Stimulated activated CD4-positive, alpha-beta T cell treated with anti-CD3 and anti-CD28 coated beads, TNF-alpha, amount 100 ng/mL, for 1 hour (primary cell): Measurements from ENCODE around the gene RAPGEF6.
A peak's percentile ranks its signal among the peaks of the same experiment; 100 is the strongest.
"Not testable (repeated sequence)": the region's sequence is repeated elsewhere in the genome, so short reads cannot be mapped to it uniquely, and the experiment has no call there.

Experiments used
- DNase-seq, 3 donors: peaks; one replicate each; pipeline ENCODE4 v3.0.0-alpha.2; 2020; ENCODE audit warnings: low read depth in 3 of 3, low spot score in 1 of 3

RAPGEF6 gene

GRCh38 chr5:131634996-131635683 is at the start of gene RAPGEF6:
Gene RAPGEF6, minus strand, starts transcription at chr5:131635229. Its CDS starts 199 bp downstream, at chr5:131635030.
- peak; percentile 83 to 94 (median 93) for DNase-seq

DNA sequence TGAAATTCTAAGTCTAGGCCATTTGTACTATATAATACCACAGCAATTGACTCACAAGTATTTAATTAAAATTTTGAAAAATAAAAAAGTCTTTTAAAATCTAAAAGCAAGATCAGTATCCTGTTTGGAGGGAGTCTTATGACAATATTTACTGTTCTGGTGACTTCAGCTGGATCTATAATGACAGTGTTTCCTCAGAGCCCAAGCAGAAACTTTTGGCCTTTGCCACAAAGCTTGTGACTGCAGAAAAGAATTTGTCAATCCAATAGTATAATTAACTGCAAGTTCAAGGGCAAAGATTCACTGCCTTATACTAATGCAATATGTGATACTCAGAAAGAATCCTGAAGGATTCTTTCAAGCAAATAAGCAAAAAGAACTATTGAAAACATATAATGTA is 49.6 kb upstream of the RAPGEF6 start:
- DNase-seq: no peak

GRCh38 chr5:131684051-131684450 is 49.0 kb upstream of the RAPGEF6 start:
- DNase-seq: no peak

GRCh38 chr5:131682826-131683225 is 47.8 kb upstream of the RAPGEF6 start:
- no peak for DNase-seq

GRCh38 chr5:131682175-131682574 is 47.1 kb upstream of the RAPGEF6 start:
- DNase-seq: no peak

DNA sequence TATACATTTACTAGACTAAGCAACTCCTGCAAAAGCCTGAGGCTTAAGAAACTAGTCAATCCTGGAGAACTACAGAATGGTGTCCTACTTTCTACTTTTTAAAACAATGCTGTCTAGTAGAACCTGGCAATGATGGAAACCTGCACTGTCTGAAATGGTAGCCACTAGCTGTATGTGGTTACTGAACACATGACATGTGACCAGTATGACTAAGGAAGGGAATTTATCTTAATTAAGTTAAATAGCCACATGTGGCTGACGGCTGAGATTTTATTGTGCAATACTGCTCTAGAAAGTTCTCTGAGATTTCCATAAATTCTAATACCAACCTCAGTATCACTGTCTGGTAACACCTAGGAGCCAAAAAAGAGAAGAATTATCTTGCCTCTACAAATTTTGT is 44.9 kb upstream of the RAPGEF6 start:
- DNase-seq: no peak

DNA sequence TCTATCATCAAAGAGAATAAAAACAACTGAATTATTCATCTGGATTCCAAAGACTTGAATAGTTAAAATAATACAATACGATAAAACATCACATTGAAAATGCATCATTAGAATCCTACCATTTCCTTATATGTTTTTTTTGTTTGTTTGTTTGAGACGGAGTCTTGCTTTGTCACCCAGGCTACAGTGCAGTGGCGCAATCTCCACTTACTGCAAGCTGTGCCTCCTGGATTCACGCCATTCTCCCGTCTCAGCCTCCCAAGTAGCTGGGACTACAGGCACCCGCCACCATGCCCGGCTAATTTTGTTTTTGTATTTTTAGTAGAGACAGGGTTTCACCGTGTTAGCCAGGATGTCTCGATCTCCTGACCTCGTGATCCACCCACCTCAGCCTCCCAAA is 43.2 kb upstream of the RAPGEF6 start:
- DNase-seq: not testable (repeated sequence)

- no peak for DNase-seq
Observed at GRCh38 chr5:131677115-131677514, 42.1 kb upstream of the RAPGEF6 start.

DNA sequence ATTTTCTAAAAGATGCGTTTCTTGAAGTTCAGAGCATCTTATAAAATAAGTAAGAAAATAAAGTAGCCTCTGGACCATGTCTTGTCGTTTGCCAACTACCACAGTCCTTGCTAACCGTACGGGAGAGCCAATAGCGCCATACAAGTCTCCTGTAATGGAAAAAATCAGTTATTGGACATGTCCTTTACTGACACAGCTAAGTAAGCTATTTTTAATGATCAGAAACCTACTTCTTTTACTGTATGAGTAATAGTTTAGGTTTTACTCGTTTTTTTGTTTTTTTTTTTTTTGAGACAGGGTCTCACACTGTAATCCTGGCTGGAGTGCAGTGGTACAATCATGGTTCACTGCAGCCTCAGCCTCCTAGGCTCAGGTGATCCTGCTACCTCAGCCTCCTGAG is 37.7 kb upstream of the RAPGEF6 start:
- DNase-seq: no peak

GRCh38 chr5:131671994-131672655 is 37.1 kb upstream of the RAPGEF6 start:
- DNase-seq: no peak

- no peak for DNase-seq
Observed at GRCh38 chr5:131671409-131671808, 36.4 kb upstream of the RAPGEF6 start.

- no peak for DNase-seq
Observed at GRCh38 chr5:131664929-131665328, 29.9 kb upstream of the RAPGEF6 start.

DNA sequence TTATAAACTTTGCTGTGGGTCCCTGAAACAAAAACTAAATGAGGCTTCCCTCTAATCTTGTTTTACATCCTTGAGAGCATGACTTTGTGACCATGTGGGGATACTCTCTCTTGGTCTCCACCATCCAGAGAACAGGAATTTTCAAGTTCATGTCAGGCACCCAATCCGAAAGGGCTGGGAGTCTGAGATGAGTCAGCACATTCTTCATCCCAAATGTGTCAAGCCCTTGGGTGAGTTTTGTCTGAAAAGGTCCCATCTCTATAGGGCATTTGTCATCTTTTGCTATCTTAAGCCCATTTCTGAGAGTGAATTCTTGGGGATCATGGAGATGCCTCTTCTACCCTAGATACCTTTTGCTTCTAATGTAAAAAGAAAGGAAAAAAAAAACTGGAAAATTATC is 26.9 kb upstream of the RAPGEF6 start:
- DNase-seq: no peak

GRCh38 chr5:131659841-131660240 is 24.8 kb upstream of the RAPGEF6 start:
- DNase-seq: no peak

DNA sequence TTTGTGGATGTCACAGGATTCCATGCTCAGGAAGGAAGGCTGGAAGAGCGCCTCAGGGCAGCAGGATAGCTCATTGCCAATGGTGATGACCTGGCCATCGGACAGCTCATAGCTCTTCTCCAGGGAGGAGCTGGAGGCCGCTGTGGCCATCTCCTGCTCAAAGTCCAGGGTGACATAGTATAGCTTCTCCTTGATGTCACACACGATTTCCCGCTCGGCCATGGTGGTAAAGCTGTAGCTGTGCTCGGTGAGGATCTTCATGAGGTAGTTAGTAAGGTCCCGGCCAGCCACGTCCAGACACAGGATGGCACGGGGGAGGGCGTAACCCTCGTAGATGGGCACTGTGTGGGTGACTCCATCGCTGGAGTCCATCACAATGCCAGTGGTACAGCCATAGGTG is 24.3 kb upstream of the RAPGEF6 start:
- DNase-seq: no peak

DNA sequence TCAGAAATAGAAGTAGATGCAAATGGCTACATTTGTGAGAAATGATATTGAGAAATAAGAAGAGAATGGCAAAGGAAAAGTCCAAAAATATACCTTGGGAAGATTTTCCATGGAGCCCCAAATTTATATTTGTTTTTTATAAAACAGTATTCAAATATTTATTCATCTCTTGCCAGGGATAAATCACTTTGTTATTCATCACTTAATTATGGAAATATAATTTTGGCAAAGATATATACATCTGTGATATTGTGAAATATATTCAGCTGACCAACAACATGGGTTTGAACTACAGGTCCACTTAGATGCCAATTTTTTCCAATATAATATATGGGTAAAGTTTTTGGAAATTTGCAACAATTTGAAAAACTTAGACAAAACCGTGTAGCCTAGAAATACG is 19.7 kb upstream of the RAPGEF6 start:
- no peak for DNase-seq

- no peak for DNase-seq
Observed at GRCh38 chr5:131654309-131654708, 19.3 kb upstream of the RAPGEF6 start.

DNA sequence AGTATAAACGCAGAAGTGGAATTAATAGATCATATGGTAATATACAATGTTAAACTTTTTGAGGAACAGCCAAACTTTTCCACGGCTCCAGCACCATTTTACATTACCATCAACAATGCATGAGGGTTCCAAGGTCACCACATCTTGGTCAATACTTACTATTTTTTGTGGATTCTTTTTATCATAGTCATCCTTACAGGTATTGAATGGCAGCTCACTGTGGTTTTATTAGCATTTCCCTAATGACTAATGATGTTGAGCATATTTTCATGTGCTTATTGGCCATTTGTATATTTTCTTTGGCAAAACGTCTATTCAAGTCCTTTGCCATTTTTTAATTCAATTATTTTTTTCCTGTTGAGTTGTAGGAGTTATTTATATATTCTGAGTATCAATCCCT is 14.1 kb upstream of the RAPGEF6 start:
- no peak for DNase-seq

DNA sequence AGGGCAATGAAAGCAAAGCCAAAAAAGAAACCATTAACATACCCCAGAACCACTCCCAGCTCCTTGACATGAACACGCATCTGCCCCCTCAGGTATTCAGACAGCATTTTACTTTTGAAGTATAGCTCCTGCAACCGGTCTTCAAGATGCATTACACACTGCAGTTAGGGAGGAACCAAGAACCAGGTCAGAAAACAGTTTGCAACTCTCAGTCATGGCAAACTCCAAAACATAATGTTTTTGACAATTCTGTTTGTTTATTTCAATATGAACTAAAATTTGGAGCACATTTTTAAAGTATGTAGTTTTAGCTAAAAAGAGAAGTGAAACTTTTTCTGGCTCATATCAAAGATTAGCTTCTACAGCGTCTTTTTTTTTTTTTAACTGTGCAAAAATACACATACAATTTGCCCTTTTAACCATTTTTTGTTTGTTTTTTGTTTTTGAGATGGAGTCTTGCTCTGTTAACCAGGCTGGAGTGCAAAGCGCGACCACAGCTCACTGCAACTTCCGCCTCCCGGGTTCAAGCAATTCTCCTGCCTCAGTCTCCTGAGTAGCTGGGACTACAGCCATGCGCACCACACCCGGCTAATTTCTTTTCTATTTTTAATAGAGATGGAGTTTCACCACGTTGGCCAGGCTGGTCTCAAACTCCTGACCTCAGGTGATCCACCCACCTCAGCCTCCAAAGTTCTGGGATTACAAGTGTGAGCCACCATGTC is 12.2 kb upstream of the RAPGEF6 start:
- no peak for DNase-seq

DNA sequence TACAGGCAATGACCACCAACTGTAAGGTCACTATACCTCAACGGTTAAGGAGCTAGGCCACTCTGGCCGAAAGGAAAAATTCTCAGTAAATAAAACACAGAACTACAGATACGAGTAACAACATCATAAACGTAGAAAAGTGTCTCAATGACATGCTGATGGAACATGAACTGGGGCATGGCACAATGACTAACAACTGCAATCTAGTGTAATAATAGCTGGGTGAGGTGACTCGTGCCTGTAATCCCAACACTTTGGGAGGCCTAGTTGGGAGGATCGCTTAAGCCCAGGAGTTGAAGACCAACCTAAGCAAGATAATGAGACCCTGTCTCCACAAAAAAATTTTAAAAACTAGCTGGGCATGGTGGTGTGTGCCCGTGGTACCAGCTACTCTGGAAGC is 9.8 kb upstream of the RAPGEF6 start:
- DNase-seq: no peak

DNA sequence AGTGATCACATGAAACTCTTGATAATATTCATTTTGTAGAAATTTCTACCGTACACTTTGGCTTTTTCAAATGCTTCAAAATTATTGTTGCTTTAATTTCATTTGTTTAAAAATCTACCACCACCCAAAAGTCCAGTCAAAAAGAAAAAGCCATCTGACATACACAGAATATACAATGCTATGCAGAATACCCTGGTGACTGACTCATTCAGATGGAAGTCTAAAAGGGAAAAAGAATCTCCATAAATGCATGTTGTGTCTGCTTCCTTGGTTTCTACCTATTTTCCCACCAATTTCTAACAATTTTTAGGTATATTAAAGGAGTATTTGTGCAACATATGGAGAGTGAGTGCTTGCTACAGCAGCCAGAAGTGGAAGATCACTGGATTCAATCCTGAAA is 9.3 kb upstream of the RAPGEF6 start:
- no peak for DNase-seq

- DNase-seq: no peak
Observed at GRCh38 chr5:131641494-131641893, 6.5 kb upstream of the RAPGEF6 start.
